ENCODE results near the gene CSNK2A2. TPM values are rescaled to one million over a fixed set of nuclear protein-coding genes. Genes with fewer than 3 reads are reported as not detected.

CSNK2A2 gene
- total and polyA plus RNA-seq, 2 of the 8 experiments (the other 6 are each of a cell fraction or from before 2014, with no cell fraction given), result 37.9 to 128 TPM

DNA sequence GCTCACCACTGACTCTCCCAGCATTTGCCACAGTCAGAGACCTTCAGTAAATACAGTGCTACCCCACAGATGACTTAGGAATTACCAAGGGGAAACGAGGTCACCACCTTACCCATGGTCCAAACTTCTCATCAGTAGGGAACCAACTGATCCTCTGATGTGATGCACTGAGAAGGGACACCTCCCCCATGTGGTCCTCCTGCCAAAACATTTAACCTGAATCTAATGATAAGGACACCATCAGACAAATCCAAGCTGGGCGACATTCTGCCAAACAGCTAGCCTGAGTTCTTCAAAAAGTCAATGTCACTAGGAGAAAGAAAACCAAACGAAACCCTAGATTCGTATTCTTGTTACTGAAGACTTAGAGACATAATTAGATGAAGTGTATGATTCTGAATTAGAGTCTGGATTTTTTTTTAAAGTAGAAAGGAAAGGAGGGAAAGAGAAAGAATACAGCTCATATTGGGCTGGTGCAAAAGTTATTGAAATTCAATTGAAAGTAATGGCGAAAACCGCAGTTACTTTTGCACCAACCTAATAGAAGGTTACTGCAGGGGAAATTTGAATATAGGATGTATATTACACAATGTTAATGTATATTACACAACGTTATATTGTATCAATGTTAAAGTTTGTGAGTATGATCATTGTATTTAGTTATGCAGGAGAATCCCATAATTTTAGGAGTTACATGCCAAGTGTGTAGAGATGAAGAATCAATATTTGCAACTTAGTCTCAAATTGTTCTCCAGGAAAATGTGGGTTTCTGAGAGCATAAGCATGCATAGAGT, 2.3 kb upstream of the CSNK2A2 start:
- no peak overlapping the region for H3K27ac ChIP-seq (ENCODE audit: low read depth, low read length)
- H2BK120ac ChIP-seq (replicated peaks; ENCODE audit: low read depth, low read length), result no peak overlapping the region
- peaks cover 6 to 20% of the 10 kb centered on the region in 2 experiments; a peak in 3 of 4 replicates for H3K79me2 ChIP-seq (ENCODE audit: control insufficient read depth in 1 of 2, insufficient read depth in 2 of 2, low read length in 2 of 2)
- ChIA-PET CTCF (ENCODE audit: partially characterized antibody) (interaction anchor here (1.0 to 1.9 kb wide), 4 partner anchors 14 to 311 kb away, joined by 3 to 4 read pairs (median 3); no protein-coding TSS in a partner anchor), POLR2A (ENCODE audit: partially characterized antibody) (no interaction called here)
- no peak for TF ChIP-seq RBBP5 (IDR thresholded peaks at IDR 0.05; ENCODE audit: borderline replicate concordance, low read depth, low read length)
- H3K9me3 ChIP-seq (ENCODE audit: insufficient read depth in 2 of 2, low read depth in 1 of 2, low read length in 1 of 2), result no peaks in the 10 kb centered on the region
- H3K23ac ChIP-seq (ENCODE audit: insufficient read length), result no peak overlapping the region
- H3K9ac ChIP-seq (replicated peaks in 1 of 4; ENCODE audit: extremely low read depth in 1 of 4, low read depth in 3 of 4, low read length in 3 of 4), result no peak overlapping the region
- H3K4me3 ChIP-seq (ENCODE audit: extremely low read depth in 1 of 4, insufficient read depth in 2 of 4, low read depth in 3 of 4, low read length in 4 of 4), result no peak overlapping the region
- H3K4ac ChIP-seq (replicated peaks; ENCODE audit: insufficient read length, low read depth, low read length), result no peak overlapping the region
- peaks cover 6% of the 10 kb centered on the region for H3K79me1 ChIP-seq (ENCODE audit: low read depth, low read length)
- peaks cover 11% of the 10 kb centered on the region; the same call in 1 of the 2 replicates for H3K23me2 ChIP-seq (ENCODE audit: low read depth, low read length)
- DNase-seq (ENCODE audit: low read depth in 1 of 2, low spot score in 2 of 2), result no peak
- H3K27me3 ChIP-seq (replicated peaks in 1 of 4; ENCODE audit: control insufficient read depth in 3 of 4, extremely low read depth in 1 of 4, insufficient read depth in 3 of 4, low read length in 3 of 4), result peaks cover 0 to 5% (median 2%) of the 10 kb centered on the region in 4 experiments; a peak in 1 of 7 replicates
- H2BK15ac ChIP-seq (ENCODE audit: low read length), result no peak overlapping the region
- H4K20me1 ChIP-seq (replicated peaks in 1 of 2; ENCODE audit: control insufficient read depth in 1 of 2, insufficient read depth in 2 of 2, low read length in 2 of 2), result peaks cover 0 to 3% of the 10 kb centered on the region in 2 experiments
- H2BK20ac ChIP-seq (ENCODE audit: low read length), result no peak overlapping the region
- no peak overlapping the region for H2AK5ac ChIP-seq (ENCODE audit: low read depth, low read length)
- no peak overlapping the region for H2BK5ac ChIP-seq (ENCODE audit: low read depth, low read length)
- no peak overlapping the region for H3K14ac ChIP-seq (ENCODE audit: insufficient read length)
- no peak overlapping the region for H4K91ac ChIP-seq (replicated peaks; ENCODE audit: insufficient read length, low read length)
- H3K36me3 ChIP-seq (ENCODE audit: control insufficient read depth in 2 of 4, insufficient read depth in 4 of 4, low read length in 3 of 4), result peaks cover 0 to 14% (median 4%) of the 10 kb centered on the region in 4 experiments; a peak in 4 of 8 replicates
- 85% methylated on average over 7 of the region's 7 CpGs; no CpG with 5 or more reads in 1 of the 2 experiments for WGBS, 2 experiments (ENCODE audit: extremely low coverage in 1 of 2, insufficient coverage in 1 of 2, insufficient read length in 1 of 2, insufficient replicate concordance in 2 of 2, low coverage in 1 of 2, low lambda C conversion rate in 2 of 2, missing lambda C conversion rate in 1 of 2)
- no peak overlapping the region for H3K4me2 ChIP-seq (ENCODE audit: insufficient read depth in 1 of 2, low read depth in 2 of 2, low read length in 2 of 2)
- H3K56ac ChIP-seq (replicated peaks; ENCODE audit: insufficient read length, low read depth, low read length), result no peak overlapping the region
- no peak overlapping the region for H4K5ac ChIP-seq (ENCODE audit: insufficient read length, low read depth, low read length)
- H2BK12ac ChIP-seq (ENCODE audit: low read depth, low read length), result no peak overlapping the region
- H3K4me1 ChIP-seq (replicated peaks in 1 of 4; ENCODE audit: control insufficient read depth in 3 of 4, insufficient read depth in 4 of 4, low read length in 3 of 4), result peaks cover 3 to 8% (median 3%) of the 10 kb centered on the region in 4 experiments; a peak in 3 of 7 replicates
- no peak overlapping the region for H4K8ac ChIP-seq (ENCODE audit: extremely low read depth, insufficient read depth, low read length)
- no peak overlapping the region for H3K18ac ChIP-seq (ENCODE audit: extremely low read depth, low read length)
- H2AFZ ChIP-seq (ENCODE audit: low read length), result no peak overlapping the region
- no peak for FAIRE-seq

All from H1 (cell line).